Fibroblast of mammary gland (primary cell): Measurements from ENCODE around the gene BLOC1S2.

Source experiments
- DNase-seq: peaks from one replicate; pipeline ENCODE4 v3.0.0-alpha.2; 2010; ENCODE audit warnings: low read depth
- H3K4me3 ChIP-seq: 2 replicates; pipeline ENCODE4 v1.5.1; 2011; ENCODE audit warnings: low read depth, mild to moderate bottlenecking, low read length, moderate library complexity; ENCODE audit not compliant: control insufficient read depth
- CTCF ChIP-seq: conservative IDR thresholded peaks from 2 replicates; pipeline ENCODE4 v1.5.1; 2011; ENCODE audit warnings: low read depth, low read length, inconsistent platforms; ENCODE audit not compliant: control insufficient read depth, insufficient read depth

The BLOC1S2 gene

GRCh38 chr10:100232101-100232500 is 54.4 kb downstream of the BLOC1S2 start:
- peak; percentile 54 for DNase-seq

GRCh38 chr10:100229819-100230422 is 56.6 kb downstream of the BLOC1S2 start:
- no peak for TF ChIP-seq CTCF
- peak overlapping the region; percentile 82 for H3K4me3 ChIP-seq
- no peak for DNase-seq

More at GRCh38 chr10:100232101-100232500, 54.4 kb downstream of the BLOC1S2 start:
- no peak for TF ChIP-seq CTCF
- H3K4me3 ChIP-seq: no peak overlapping the region

- TF ChIP-seq CTCF: no peak
- no peak for DNase-seq
- H3K4me3 ChIP-seq: no peak overlapping the region
These were observed 62.6 kb downstream of the BLOC1S2 start for GRCh38 chr10:100223879-100224278.
